ENCODE results near the gene GNAZ.

DNA sequence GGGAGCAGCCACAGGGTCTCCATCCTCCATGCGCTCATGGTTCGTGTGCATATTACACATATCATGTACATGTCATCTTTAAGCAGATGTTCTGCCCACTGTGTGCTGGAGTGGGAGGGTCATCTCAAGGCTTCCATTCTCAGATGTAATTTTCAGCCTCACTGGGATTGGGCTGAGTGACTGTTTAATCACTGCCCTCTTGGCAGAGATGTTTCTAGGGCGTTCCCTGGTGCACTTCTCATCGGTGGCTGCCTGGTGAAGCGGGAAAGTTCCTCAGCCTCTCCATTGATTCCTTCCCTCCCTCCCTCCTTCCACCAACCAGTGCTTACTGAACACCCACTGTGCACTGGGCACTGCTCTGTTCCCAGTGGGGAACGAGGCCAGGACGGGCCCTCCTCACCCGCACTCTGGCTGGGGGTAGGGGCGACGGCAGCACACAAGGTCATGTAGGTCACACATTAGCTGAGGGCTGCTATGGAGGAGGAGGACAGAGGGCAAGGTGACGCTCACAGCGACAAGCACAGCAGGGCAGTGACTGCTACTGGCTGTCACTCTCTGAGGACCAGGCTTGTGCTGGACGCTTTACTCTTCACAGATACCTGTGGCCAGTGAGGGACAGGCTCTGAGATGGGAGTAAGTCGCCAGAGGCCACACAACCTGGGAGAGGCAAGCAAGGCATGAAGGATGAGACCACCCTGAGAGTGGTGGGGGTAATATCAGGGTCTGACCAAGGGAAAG, 22.9 kb downstream of the GNAZ start:
- no peak for TF ChIP-seq EZH2 (IDR thresholded peaks at IDR 0.05; ENCODE audit: low read length)
- TF ChIP-seq, protein P1, sequence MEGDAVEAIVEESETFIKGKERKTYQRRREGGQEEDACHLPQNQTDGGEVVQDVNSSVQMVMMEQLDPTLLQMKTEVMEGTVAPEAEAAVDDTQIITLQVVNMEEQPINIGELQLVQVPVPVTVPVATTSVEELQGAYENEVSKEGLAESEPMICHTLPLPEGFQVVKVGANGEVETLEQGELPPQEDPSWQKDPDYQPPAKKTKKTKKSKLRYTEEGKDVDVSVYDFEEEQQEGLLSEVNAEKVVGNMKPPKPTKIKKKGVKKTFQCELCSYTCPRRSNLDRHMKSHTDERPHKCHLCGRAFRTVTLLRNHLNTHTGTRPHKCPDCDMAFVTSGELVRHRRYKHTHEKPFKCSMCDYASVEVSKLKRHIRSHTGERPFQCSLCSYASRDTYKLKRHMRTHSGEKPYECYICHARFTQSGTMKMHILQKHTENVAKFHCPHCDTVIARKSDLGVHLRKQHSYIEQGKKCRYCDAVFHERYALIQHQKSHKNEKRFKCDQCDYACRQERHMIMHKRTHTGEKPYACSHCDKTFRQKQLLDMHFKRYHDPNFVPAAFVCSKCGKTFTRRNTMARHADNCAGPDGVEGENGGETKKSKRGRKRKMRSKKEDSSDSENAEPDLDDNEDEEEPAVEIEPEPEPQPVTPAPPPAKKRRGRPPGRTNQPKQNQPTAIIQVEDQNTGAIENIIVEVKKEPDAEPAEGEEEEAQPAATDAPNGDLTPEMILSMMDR (optimal IDR thresholded peaks at IDR 0.05 in 1 of 3, IDR thresholded peaks at IDR 0.05 in 1 of 3, conservative IDR thresholded peaks at IDR 0.05 in 1 of 3; ENCODE audit: extremely low read depth in 1 of 3, insufficient read depth in 2 of 3, low read length in 3 of 3): no peak

All from keratinocyte (primary cell).